H7 (cell line): Measurements from ENCODE around the gene NOS1AP. TPM values are rescaled to one million over a fixed set of nuclear protein-coding genes. Genes with fewer than 3 reads are reported as not detected.
A peak's percentile ranks its signal among the peaks of the same experiment; 100 is the strongest.
"Not testable (repeated sequence)": the region's sequence is repeated elsewhere in the genome, so short reads cannot be mapped to it uniquely, and the experiment has no call there.

Source experiments
- DNase-seq: peaks from one replicate; pipeline ENCODE4 v3.0.0; 2012
- H3K27me3 ChIP-seq: 2 replicates; pipeline ENCODE4 v1.6.0; 2011; ENCODE audit warnings: mild to moderate bottlenecking, low read length; ENCODE audit not compliant: control insufficient read depth, insufficient read depth
- H3K36me3 ChIP-seq: replicated peaks from 2 replicates; pipeline ENCODE4 v1.5.1; 2011; ENCODE audit warnings: low read length; ENCODE audit not compliant: control insufficient read depth, insufficient read depth
- H3K4me3 ChIP-seq: 2 replicates; pipeline ENCODE4 v1.5.1; 2011; ENCODE audit warnings: low read depth, mild to moderate bottlenecking, control low read depth, low read length, moderate library complexity; ENCODE audit not compliant: insufficient read depth
- total RNA-seq: library from RNA; depleted of rRNA; stranded (reverse); fragments of >200 nt; shearing (Covaris generic); gene quantifications from 2 replicates; pipeline ENCODE4 v1.2.3, GENCODE V29; 2014

The NOS1AP gene
- total RNA-seq, 1 experiment from 2014 or later = 5.4 TPM

- H3K36me3 ChIP-seq = no peaks in the 10 kb centered on the region
- DNase-seq = peak; percentile 76
- peaks cover 3% of the 10 kb centered on the region for H3K27me3 ChIP-seq
Observed at GRCh38 chr1:162070094-162070748, 730 bp downstream of the NOS1AP start.

GRCh38 chr1:162070825-162071224, 1.3 kb downstream of the NOS1AP start:
- Histone ChIP-seq H3K4me3 (peak overlapping the region; percentile 79), H3K27me3 (peaks cover 3% of the 10 kb centered on the region), H3K36me3 (no peaks in the 10 kb centered on the region)
- DNase-seq = peak; percentile 42

More at GRCh38 chr1:162070094-162070748, 730 bp downstream of the NOS1AP start:
- peak overlapping the region; percentile 79 for H3K4me3 ChIP-seq

GRCh38 chr1:162072740-162073139, 3.2 kb downstream of the NOS1AP start:
- no peak for DNase-seq
- Histone ChIP-seq H3K27me3 (peaks cover 3% of the 10 kb centered on the region), H3K4me3 (no peak overlapping the region), H3K36me3 (no peaks in the 10 kb centered on the region)

- no peak for DNase-seq
- Histone ChIP-seq H3K27me3 (peaks cover 3% of the 10 kb centered on the region), H3K4me3 (no peak overlapping the region), H3K36me3 (no peaks in the 10 kb centered on the region)
Observed at GRCh38 chr1:162074276-162075005, 5.0 kb downstream of the NOS1AP start.

- Histone ChIP-seq H3K27me3 (no peaks in the 10 kb centered on the region), H3K36me3 (no peaks in the 10 kb centered on the region), H3K4me3 (no peak overlapping the region)
- DNase-seq = no peak
Observed at GRCh38 chr1:162075862-162076261, 6.4 kb downstream of the NOS1AP start.

- Histone ChIP-seq H3K27me3 (no peaks in the 10 kb centered on the region), H3K36me3 (no peaks in the 10 kb centered on the region), H3K4me3 (no peak overlapping the region)
- no peak for DNase-seq
Observed at GRCh38 chr1:162077648-162078299, 8.3 kb downstream of the NOS1AP start.

- H3K36me3 ChIP-seq = no peaks in the 10 kb centered on the region
- DNase-seq = no peak
- no peaks in the 10 kb centered on the region for H3K27me3 ChIP-seq
- no peak overlapping the region for H3K4me3 ChIP-seq
Observed at GRCh38 chr1:162079030-162079429, 9.5 kb downstream of the NOS1AP start.

GRCh38 chr1:162080472-162081015, 11.1 kb downstream of the NOS1AP start:
- DNase-seq = no peak
- Histone ChIP-seq H3K36me3 (no peaks in the 10 kb centered on the region), H3K27me3 (no peaks in the 10 kb centered on the region; the same call in 1 of the 2 replicates), H3K4me3 (no peak overlapping the region)

- Histone ChIP-seq H3K36me3 (no peaks in the 10 kb centered on the region), H3K27me3 (no peaks in the 10 kb centered on the region; the same call in 1 of the 2 replicates), H3K4me3 (no peak overlapping the region)
- DNase-seq = no peak
Observed at GRCh38 chr1:162081316-162081715, 11.8 kb downstream of the NOS1AP start.

- DNase-seq = not testable (repeated sequence)
Observed at GRCh38 chr1:162082080-162082479, 12.6 kb downstream of the NOS1AP start.

GRCh38 chr1:162083273-162083672, 13.8 kb downstream of the NOS1AP start:
- H3K36me3 ChIP-seq = no peaks in the 10 kb centered on the region
- no peak for DNase-seq
- no peak overlapping the region for H3K4me3 ChIP-seq
- H3K27me3 ChIP-seq = no peaks in the 10 kb centered on the region; the same call in 1 of the 2 replicates

More at GRCh38 chr1:162082080-162082479, 12.6 kb downstream of the NOS1AP start:
- H3K36me3 ChIP-seq, H3K4me3 ChIP-seq, H3K27me3 ChIP-seq: not testable (repeated sequence)

GRCh38 chr1:162085991-162086390, 16.5 kb downstream of the NOS1AP start:
- no peaks in the 10 kb centered on the region for H3K36me3 ChIP-seq
- no peaks in the 10 kb centered on the region; the same call in 1 of the 2 replicates for H3K27me3 ChIP-seq
- H3K4me3 ChIP-seq = no peak overlapping the region
- DNase-seq = no peak

- H3K27me3 ChIP-seq = no peaks in the 10 kb centered on the region; the same call in 1 of the 2 replicates
- DNase-seq = no peak
- H3K4me3 ChIP-seq = no peak overlapping the region
- H3K36me3 ChIP-seq = no peaks in the 10 kb centered on the region
Observed at GRCh38 chr1:162087111-162087510, 17.6 kb downstream of the NOS1AP start.

GRCh38 chr1:162087574-162087973, 18.1 kb downstream of the NOS1AP start:
- H3K27me3 ChIP-seq = no peaks in the 10 kb centered on the region; the same call in 1 of the 2 replicates
- H3K4me3 ChIP-seq = no peak overlapping the region
- DNase-seq = no peak
- no peaks in the 10 kb centered on the region for H3K36me3 ChIP-seq
